ENCODE measurements around the gene PCDHB8. TPM values are rescaled to one million over a fixed set of nuclear protein-coding genes. Genes with fewer than 3 reads are reported as not detected.
"Not testable (repeated sequence)": the region's sequence is repeated elsewhere in the genome, so short reads cannot be mapped to it uniquely, and the experiment has no call there.

The PCDHB8 gene
- total RNA-seq, 1 experiment from 2014 or later, result not detected

DNA sequence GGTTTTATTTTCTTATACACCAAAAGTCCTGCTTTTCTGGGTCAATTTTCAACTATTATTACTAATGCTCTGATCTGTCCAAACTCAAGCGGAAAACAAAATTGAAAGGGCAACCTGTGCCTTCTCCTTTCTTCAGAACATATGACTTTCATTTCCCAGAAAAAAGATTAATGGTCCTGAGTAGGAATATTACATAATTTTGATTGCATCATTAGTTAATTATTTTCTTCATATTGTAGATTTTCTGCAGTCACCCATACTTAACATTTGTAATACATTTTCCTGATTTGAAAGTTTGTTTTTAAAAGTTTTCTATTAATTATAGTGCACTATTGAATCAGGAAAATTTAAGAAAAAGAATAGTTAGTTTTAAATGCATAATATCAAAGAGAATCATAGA, 1.7 kb upstream of the PCDHB8 start (continued):
- TF ChIP-seq ZBTB33 (IDR thresholded peaks at IDR 0.05; ENCODE audit: extremely low read depth, insufficient replicate concordance, low read length) (no peak), TCF7L2 (IDR thresholded peaks at IDR 0.05; ENCODE audit: borderline replicate concordance, extremely low read depth, insufficient read depth, insufficient read length) (no peak), RAD21 (IDR thresholded peaks at IDR 0.05; ENCODE audit: low read depth) (no peak), JUND (IDR thresholded peaks at IDR 0.05) (no peak)

DNA sequence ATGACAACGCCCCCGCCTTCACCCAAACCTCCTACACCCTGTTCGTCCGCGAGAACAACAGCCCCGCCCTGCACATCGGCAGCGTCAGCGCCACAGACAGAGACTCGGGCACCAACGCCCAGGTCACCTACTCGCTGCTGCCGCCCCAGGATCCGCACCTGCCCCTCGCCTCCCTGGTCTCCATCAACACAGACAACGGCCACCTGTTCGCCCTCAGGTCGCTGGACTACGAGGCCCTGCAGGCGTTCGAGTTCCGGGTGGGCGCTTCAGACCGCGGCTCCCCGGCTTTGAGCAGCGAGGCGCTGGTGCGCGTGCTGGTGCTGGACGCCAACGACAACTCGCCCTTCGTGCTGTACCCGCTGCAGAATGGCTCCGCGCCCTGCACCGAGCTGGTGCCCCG, 1.8 kb downstream of the PCDHB8 start:
- ATAC-seq; H2AFZ ChIP-seq (ENCODE audit: low read depth, low read length, poor library complexity, severe bottlenecking); DNase-seq (ENCODE audit: low read depth, low spot score); H3K36me3 ChIP-seq (ENCODE audit: control insufficient read depth in 1 of 2, insufficient read depth in 2 of 2, low read length in 2 of 2); H3K79me2 ChIP-seq (ENCODE audit: insufficient read depth, low read length); RAD21 ChIA-PET (ENCODE audit: low non-redundant PET in 1 of 2, low total read pairs in 2 of 2, uncharacterized antibody in 2 of 2, unreplicated experiment in 2 of 2); intact Hi-C loops (cut with micrococcal nuclease); H4K20me1 ChIP-seq (ENCODE audit: insufficient read depth); POLR2A ChIA-PET; H3K4me1 ChIP-seq (ENCODE audit: control insufficient read depth in 1 of 2, insufficient read depth in 2 of 2, low read length in 2 of 2); H3K4me3 ChIP-seq (replicated peaks in 1 of 2; ENCODE audit: low read depth in 1 of 2, low read length in 2 of 2); H3K4me2 ChIP-seq (ENCODE audit: low read length); H3K27me3 ChIP-seq (ENCODE audit: insufficient read depth, low read length); H3K27ac ChIP-seq (ENCODE audit: low read depth, low read length); H3K9me2 ChIP-seq (ENCODE audit: insufficient read depth); BruUV-seq (replicated peaks); CTCF ChIA-PET; H3K9ac ChIP-seq (ENCODE audit: low read length): not testable (repeated sequence)
- peaks cover 0 to 10% of the 10 kb centered on the region in 2 experiments; a peak in 2 of 4 replicates for H3K9me3 ChIP-seq (ENCODE audit: control insufficient read depth in 1 of 2, insufficient read depth in 1 of 2, low read depth in 1 of 2, low read length in 2 of 2)

GRCh38 chr5:141179876-141180275, 2.3 kb downstream of the PCDHB8 start:
- POLR2A ChIA-PET; H3K79me2 ChIP-seq (ENCODE audit: insufficient read depth, low read length); RAD21 ChIA-PET (ENCODE audit: low non-redundant PET in 1 of 2, low total read pairs in 2 of 2, uncharacterized antibody in 2 of 2, unreplicated experiment in 2 of 2); H3K4me1 ChIP-seq (ENCODE audit: control insufficient read depth in 1 of 2, insufficient read depth in 2 of 2, low read length in 2 of 2); H3K27me3 ChIP-seq (ENCODE audit: insufficient read depth, low read length); ATAC-seq; H3K27ac ChIP-seq (ENCODE audit: low read depth, low read length); H3K9me2 ChIP-seq (ENCODE audit: insufficient read depth); DNase-seq (ENCODE audit: low read depth, low spot score); intact Hi-C loops (cut with micrococcal nuclease); H3K4me2 ChIP-seq (ENCODE audit: low read length); H4K20me1 ChIP-seq (ENCODE audit: insufficient read depth); H3K36me3 ChIP-seq (ENCODE audit: control insufficient read depth in 1 of 2, insufficient read depth in 2 of 2, low read length in 2 of 2); BruUV-seq (replicated peaks); H3K9ac ChIP-seq (ENCODE audit: low read length); H2AFZ ChIP-seq (ENCODE audit: low read depth, low read length, poor library complexity, severe bottlenecking); H3K4me3 ChIP-seq (replicated peaks in 1 of 2; ENCODE audit: low read depth in 1 of 2, low read length in 2 of 2); CTCF ChIA-PET: not testable (repeated sequence)
- H3K9me3 ChIP-seq (ENCODE audit: control insufficient read depth in 1 of 2, insufficient read depth in 1 of 2, low read depth in 1 of 2, low read length in 2 of 2), result peaks cover 0 to 10% of the 10 kb centered on the region in 2 experiments; a peak in 2 of 4 replicates

All from HCT116 (cell line).